ENCODE data around the gene TMIGD3. TPM values are rescaled to one million over a fixed set of nuclear protein-coding genes. Genes with fewer than 3 reads are reported as not detected.

The TMIGD3 gene
- total and polyA plus RNA-seq, 2 donors (not counting 1 experiment from before 2014, with no cell fraction given), result not detected

DNA sequence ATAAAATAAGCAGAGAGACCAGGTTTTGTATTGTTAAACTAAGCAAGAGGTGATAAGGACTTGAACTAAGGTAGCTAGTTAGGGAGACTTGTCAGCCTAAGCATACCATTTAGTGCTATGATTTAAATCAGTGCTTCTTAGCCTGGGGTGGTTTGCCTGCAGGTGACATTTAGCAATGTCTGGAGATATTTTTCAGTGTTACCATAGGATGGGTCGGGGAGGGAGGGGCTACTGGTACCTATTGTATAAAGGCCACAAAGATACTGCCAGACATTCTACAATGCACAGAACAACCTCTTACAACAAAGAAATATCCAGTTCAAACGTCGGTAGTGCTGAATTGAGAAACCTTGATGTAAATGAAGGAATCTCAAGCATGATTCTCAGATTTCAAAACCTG lies 50.9 kb downstream of the TMIGD3 start:
- Histone ChIP-seq H3K79me2 (ENCODE audit: control insufficient read depth, insufficient read depth, low read length) (peaks cover 57% of the 10 kb centered on the region), H3K27me3 (ENCODE audit: control insufficient read depth, insufficient read depth, low read length) (no peaks in the 10 kb centered on the region), H3K4me3 (replicated peaks in 1 of 4; ENCODE audit: control extremely low read depth in 1 of 4, insufficient read depth in 1 of 4, low read depth in 3 of 4, low read length in 4 of 4) (no peak overlapping the region), H3K9me3 (ENCODE audit: control insufficient read depth, insufficient read depth, low read depth, low read length) (no peaks in the 10 kb centered on the region), H3K4me1 (ENCODE audit: control insufficient read depth, extremely low read depth, insufficient read depth, low read length) (peaks cover 3% of the 10 kb centered on the region), H3K36me3 (ENCODE audit: control insufficient read depth, insufficient read depth, low read length) (peaks cover 9% of the 10 kb centered on the region), H3K9ac (ENCODE audit: insufficient read depth, low read length) (no peak overlapping the region), H3K4me2 (ENCODE audit: extremely low read depth, insufficient read depth, low read length) (peak overlapping the region; percentile 7), H2AFZ (ENCODE audit: low read length) (no peak overlapping the region), H3K27ac (ENCODE audit: insufficient read depth, low read length) (no peak overlapping the region), H4K20me1 (ENCODE audit: control insufficient read depth, extremely low read depth, insufficient read depth, low read length) (no peaks in the 10 kb centered on the region)
- DNase-seq (ENCODE audit: low read depth in 2 of 2), result no peak
- TF ChIP-seq, protein P1, sequence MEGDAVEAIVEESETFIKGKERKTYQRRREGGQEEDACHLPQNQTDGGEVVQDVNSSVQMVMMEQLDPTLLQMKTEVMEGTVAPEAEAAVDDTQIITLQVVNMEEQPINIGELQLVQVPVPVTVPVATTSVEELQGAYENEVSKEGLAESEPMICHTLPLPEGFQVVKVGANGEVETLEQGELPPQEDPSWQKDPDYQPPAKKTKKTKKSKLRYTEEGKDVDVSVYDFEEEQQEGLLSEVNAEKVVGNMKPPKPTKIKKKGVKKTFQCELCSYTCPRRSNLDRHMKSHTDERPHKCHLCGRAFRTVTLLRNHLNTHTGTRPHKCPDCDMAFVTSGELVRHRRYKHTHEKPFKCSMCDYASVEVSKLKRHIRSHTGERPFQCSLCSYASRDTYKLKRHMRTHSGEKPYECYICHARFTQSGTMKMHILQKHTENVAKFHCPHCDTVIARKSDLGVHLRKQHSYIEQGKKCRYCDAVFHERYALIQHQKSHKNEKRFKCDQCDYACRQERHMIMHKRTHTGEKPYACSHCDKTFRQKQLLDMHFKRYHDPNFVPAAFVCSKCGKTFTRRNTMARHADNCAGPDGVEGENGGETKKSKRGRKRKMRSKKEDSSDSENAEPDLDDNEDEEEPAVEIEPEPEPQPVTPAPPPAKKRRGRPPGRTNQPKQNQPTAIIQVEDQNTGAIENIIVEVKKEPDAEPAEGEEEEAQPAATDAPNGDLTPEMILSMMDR (conservative IDR thresholded peaks at IDR 0.05 in 1 of 2, IDR thresholded peaks at IDR 0.05 in 1 of 2; ENCODE audit: low read depth in 1 of 2, low read length in 2 of 2), result no peak
- no peak for TF ChIP-seq EZH2 (IDR thresholded peaks at IDR 0.05; ENCODE audit: low read length, missing control alignments)

DNA sequence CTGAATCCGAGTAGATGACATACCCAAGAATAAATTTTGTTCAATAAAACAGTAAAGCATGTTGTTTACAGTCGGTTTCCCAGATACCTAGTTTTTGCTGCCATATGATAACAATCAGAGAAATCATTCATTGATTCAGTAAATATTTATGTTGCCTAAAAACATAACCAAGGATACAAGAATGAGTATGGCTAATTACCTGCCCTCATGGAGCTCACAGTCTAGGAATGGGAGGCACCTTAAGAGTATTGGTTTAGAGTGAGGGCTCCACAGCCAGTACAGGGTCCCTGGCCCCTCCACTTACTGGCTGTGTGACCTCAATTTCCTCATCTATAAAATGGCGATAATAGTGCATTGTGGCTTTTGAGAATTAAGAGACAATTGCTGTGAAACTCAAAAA lies 53.2 kb downstream of the TMIGD3 start:
- H3K9ac ChIP-seq (ENCODE audit: insufficient read depth, low read length), result peak overlapping the region; percentile 92
- no peaks in the 10 kb centered on the region for H3K27me3 ChIP-seq (ENCODE audit: control insufficient read depth, insufficient read depth, low read length)
- peaks cover 3% of the 10 kb centered on the region for H3K4me1 ChIP-seq (ENCODE audit: control insufficient read depth, extremely low read depth, insufficient read depth, low read length)
- H3K4me2 ChIP-seq (ENCODE audit: extremely low read depth, insufficient read depth, low read length), result peak overlapping the region; percentile 82
- peaks cover 7% of the 10 kb centered on the region for H3K36me3 ChIP-seq (ENCODE audit: control insufficient read depth, insufficient read depth, low read length)
- TF ChIP-seq EZH2 (IDR thresholded peaks at IDR 0.05; ENCODE audit: low read length, missing control alignments), result no peak
- TF ChIP-seq, protein P1 (conservative IDR thresholded peaks at IDR 0.05 in 1 of 2, IDR thresholded peaks at IDR 0.05 in 1 of 2; ENCODE audit: low read depth in 1 of 2, low read length in 2 of 2), result no peak
- peak overlapping the region; percentile 71 to 100 (median 97) for H3K4me3 ChIP-seq (replicated peaks in 1 of 4; ENCODE audit: control extremely low read depth in 1 of 4, insufficient read depth in 1 of 4, low read depth in 3 of 4, low read length in 4 of 4)
- H4K20me1 ChIP-seq (ENCODE audit: control insufficient read depth, extremely low read depth, insufficient read depth, low read length), result no peaks in the 10 kb centered on the region
- no peak overlapping the region for H2AFZ ChIP-seq (ENCODE audit: low read length)
- no peaks in the 10 kb centered on the region for H3K9me3 ChIP-seq (ENCODE audit: control insufficient read depth, insufficient read depth, low read depth, low read length)
- no peak for DNase-seq (ENCODE audit: low read depth in 2 of 2)
- H3K79me2 ChIP-seq (ENCODE audit: control insufficient read depth, insufficient read depth, low read length), result peaks cover 67% of the 10 kb centered on the region
- peak overlapping the region; percentile 94 for H3K27ac ChIP-seq (ENCODE audit: insufficient read depth, low read length)

DNA sequence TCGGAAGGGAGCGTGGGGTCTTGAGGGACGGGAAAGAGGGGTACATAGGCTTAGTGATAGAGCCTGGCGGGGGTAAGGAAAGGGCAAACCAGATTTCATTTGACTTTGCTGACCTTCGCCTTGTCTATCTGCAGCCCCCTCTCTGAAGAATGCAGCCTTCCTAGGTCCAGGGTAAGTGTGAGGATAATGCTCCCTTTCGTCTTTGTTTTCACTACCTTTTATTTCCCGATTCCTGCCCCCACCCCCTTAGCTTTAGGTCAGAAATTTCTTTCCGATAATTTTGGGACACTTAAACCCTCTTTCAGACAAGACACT lies 53.8 kb downstream of the TMIGD3 start:
- Histone ChIP-seq H3K9me3 (ENCODE audit: control insufficient read depth, insufficient read depth, low read depth, low read length) (no peaks in the 10 kb centered on the region), H3K79me2 (ENCODE audit: control insufficient read depth, insufficient read depth, low read length) (peaks cover 65% of the 10 kb centered on the region), H3K4me3 (replicated peaks in 1 of 4; ENCODE audit: control extremely low read depth in 1 of 4, insufficient read depth in 1 of 4, low read depth in 3 of 4, low read length in 4 of 4) (peak overlapping the region; percentile 71 to 100 (median 97)), H2AFZ (ENCODE audit: low read length) (peak overlapping the region; percentile 81), H3K4me1 (ENCODE audit: control insufficient read depth, extremely low read depth, insufficient read depth, low read length) (peaks cover 3% of the 10 kb centered on the region), H3K36me3 (ENCODE audit: control insufficient read depth, insufficient read depth, low read length) (peaks cover 7% of the 10 kb centered on the region), H4K20me1 (ENCODE audit: control insufficient read depth, extremely low read depth, insufficient read depth, low read length) (no peaks in the 10 kb centered on the region), H3K9ac (ENCODE audit: insufficient read depth, low read length) (peak overlapping the region; percentile 92), H3K27me3 (ENCODE audit: control insufficient read depth, insufficient read depth, low read length) (no peaks in the 10 kb centered on the region), H3K4me2 (ENCODE audit: extremely low read depth, insufficient read depth, low read length) (peak overlapping the region; percentile 82), H3K27ac (ENCODE audit: insufficient read depth, low read length) (peak overlapping the region; percentile 94)
- DNase-seq (ENCODE audit: low read depth in 2 of 2), result no peak
- no peak for TF ChIP-seq EZH2 (IDR thresholded peaks at IDR 0.05; ENCODE audit: low read length, missing control alignments)
- TF ChIP-seq, protein P1 (conservative IDR thresholded peaks at IDR 0.05 in 1 of 2, IDR thresholded peaks at IDR 0.05 in 1 of 2; ENCODE audit: low read depth in 1 of 2, low read length in 2 of 2), result no peak

Measured in fibroblast of lung (primary cell).